Nephron progenitor cell (in vitro differentiated cells): ENCODE measurements around the gene ACTMAP.
"Not testable (repeated sequence)": the region's sequence is repeated elsewhere in the genome, so short reads cannot be mapped to it uniquely, and the experiment has no call there.

Experiments
- DNase-seq: peaks from one replicate; pipeline ENCODE4 v3.0.0; 2021
- H3K27ac Mint-ChIP-seq: 2 replicates; pipeline ENCODE4 v1.8.0; 2021; ENCODE audit warnings: mild to moderate bottlenecking, moderate library complexity, mixed read lengths
- H3K27me3 Mint-ChIP-seq: 2 replicates; pipeline ENCODE4 v1.8.0; 2021; ENCODE audit warnings: mild to moderate bottlenecking, low read depth, mixed read lengths; ENCODE audit not compliant: poor library complexity
- H3K36me3 Mint-ChIP-seq: 2 replicates; pipeline ENCODE4 v1.8.0; 2021; ENCODE audit warnings: low read depth, mixed read lengths
- H3K4me1 Mint-ChIP-seq: 2 replicates; pipeline ENCODE4 v1.8.0; 2021; ENCODE audit warnings: mixed read lengths
- H3K4me3 Mint-ChIP-seq: 2 replicates; pipeline ENCODE4 v1.8.0; 2021; ENCODE audit warnings: mild to moderate bottlenecking, moderate library complexity, mixed read lengths
- H3K9me3 Mint-ChIP-seq: 2 replicates; pipeline ENCODE4 v1.8.0; 2021; ENCODE audit warnings: mild to moderate bottlenecking, moderate library complexity, mixed read lengths
- TF ChIP-seq, protein P1 (sequence below): fragments of 200-600 bp; sonication (generic); IDR thresholded peaks from 2 replicates; pipeline ENCODE4 v1.5.0; 2021; ENCODE audit warnings: antibody characterized with exemption

The ACTMAP gene

DNA sequence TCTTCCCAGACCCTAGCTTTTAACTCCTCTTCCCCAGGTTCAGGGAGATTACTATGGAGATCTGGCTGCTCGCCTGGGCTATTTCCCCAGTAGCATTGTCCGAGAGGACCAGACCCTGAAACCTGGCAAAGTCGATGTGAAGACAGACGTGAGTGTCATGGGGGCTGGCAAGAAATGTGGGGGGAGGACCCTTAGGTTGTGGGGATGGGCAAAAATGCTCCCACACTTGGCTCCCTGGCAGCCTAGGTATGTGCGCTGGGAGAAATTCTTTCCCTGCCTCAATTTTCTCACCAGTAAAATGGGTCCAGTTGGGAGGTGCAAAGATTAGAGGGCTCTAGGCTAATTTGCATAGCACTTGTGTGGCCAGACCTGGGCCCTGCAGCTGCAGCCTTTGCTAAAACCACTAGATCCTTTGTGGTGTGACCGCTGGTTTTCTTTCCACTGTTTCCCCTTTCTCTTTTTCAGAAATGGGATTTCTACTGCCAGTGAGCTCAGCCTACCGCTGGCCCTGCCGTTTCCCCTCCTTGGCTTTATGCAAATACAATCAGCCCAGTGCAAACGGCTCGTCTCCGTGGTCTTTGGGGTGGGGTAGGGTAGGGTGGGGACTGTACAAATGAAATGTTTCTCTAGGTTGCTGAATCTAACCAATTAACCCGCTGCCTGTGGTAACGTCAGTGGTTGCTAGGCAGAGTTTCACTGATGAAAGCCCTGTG is 26.8 kb upstream of the ACTMAP start:
- Mint-ChIP-seq H3K36me3 (peaks cover 1% of the 10 kb centered on the region), H3K9me3 (no peaks in the 10 kb centered on the region), H3K4me1 (peaks cover 25% of the 10 kb centered on the region), H3K27ac (peak overlapping the region; percentile 100), H3K27me3 (peaks cover 2% of the 10 kb centered on the region), H3K4me3 (peak overlapping the region; percentile 88)
- TF ChIP-seq, protein P1, sequence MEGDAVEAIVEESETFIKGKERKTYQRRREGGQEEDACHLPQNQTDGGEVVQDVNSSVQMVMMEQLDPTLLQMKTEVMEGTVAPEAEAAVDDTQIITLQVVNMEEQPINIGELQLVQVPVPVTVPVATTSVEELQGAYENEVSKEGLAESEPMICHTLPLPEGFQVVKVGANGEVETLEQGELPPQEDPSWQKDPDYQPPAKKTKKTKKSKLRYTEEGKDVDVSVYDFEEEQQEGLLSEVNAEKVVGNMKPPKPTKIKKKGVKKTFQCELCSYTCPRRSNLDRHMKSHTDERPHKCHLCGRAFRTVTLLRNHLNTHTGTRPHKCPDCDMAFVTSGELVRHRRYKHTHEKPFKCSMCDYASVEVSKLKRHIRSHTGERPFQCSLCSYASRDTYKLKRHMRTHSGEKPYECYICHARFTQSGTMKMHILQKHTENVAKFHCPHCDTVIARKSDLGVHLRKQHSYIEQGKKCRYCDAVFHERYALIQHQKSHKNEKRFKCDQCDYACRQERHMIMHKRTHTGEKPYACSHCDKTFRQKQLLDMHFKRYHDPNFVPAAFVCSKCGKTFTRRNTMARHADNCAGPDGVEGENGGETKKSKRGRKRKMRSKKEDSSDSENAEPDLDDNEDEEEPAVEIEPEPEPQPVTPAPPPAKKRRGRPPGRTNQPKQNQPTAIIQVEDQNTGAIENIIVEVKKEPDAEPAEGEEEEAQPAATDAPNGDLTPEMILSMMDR = no peak
- DNase-seq = peak; percentile 89

DNA sequence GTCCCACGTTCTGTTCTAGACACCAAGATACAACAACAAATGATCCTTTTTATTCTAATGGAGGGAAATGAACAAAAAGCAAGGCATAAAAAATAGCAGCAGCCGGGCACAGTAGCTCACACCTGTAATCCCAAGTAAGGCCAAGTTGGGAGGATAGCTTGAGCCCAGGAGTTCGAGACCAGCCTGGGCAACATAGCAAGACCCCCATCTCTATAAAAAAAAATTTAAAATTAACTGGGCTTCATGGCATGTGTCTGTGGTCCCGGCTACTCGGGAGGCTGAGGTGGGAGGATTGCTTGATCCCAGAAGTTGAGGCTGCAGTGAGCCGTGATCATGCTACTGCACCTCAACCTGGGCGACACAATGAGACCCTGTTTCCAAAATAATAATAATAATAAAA is 26.1 kb upstream of the ACTMAP start:
- Mint-ChIP-seq H3K4me3 (peak overlapping the region; percentile 88), H3K36me3 (peaks cover 8% of the 10 kb centered on the region), H3K27me3 (peaks cover 2% of the 10 kb centered on the region), H3K9me3 (no peaks in the 10 kb centered on the region), H3K4me1 (peaks cover 24% of the 10 kb centered on the region), H3K27ac (no peak overlapping the region)
- TF ChIP-seq, protein P1 = no peak
- DNase-seq = no peak

DNA sequence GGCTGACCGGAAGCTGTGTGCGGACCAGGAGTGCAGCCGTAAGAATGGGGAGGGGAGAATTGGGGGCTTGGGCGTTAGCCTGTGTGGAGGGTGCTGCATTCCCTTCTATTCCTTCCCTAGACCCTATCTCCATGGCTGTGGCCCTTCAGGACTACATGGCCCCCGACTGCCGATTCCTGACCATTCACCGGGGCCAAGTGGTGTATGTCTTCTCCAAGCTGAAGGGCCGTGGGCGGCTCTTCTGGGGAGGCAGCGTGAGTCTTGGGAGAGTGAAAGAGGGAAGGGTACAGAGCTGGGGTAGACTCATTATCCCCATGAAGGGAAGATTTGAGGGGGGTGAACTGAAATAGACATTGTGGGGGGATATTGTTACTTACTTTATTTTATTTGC is 25.4 kb upstream of the ACTMAP start:
- H3K36me3 Mint-ChIP-seq = peaks cover 16% of the 10 kb centered on the region
- peaks cover 24% of the 10 kb centered on the region for H3K4me1 Mint-ChIP-seq
- peaks cover 2% of the 10 kb centered on the region for H3K27me3 Mint-ChIP-seq
- peak overlapping the region; percentile 65 for H3K4me3 Mint-ChIP-seq
- TF ChIP-seq, protein P1 = no peak
- H3K27ac Mint-ChIP-seq = no peak overlapping the region
- H3K9me3 Mint-ChIP-seq = no peaks in the 10 kb centered on the region
- DNase-seq = no peak

DNA sequence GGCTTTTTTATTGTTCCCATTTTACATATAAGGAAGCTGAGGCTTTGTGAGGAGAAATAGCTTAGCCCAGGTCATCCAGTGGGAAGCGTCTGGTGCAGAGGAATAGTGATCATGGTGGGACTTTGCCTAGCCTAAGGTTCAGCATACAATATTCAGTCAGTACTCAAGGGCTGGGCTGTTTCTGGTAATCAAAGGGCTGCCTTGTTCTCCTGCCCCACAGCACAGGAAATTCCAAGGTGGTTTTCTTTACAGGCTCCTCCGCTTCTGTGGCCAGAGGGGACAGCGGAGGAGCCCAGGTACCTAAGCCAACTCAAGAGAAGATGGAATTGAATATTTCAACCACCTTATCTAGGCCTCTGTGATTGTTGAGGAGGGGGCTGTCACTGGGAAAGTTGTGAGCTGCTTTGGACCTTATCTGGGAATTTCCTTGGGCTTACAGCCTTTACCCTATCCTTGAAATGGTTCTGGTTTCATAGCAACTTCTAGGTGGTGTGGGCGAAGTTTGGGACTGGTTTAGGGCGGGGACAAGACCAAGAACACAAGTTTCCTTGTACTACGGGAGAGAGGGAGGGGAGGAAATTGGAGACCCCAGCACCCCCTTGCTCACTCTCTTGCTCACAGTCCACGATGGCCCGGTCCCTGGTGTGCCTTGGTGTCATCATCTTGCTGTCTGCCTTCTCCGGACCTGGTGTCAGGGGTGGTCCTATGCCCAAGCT is 24.8 kb upstream of the ACTMAP start, which contains the start of gene MIA:
MIA (plus strand) TSS at position 606 of the 716 bp plus-strand sequence; CDS start at position 628, 22 bp downstream.
- Mint-ChIP-seq H3K4me1 (peaks cover 23% of the 10 kb centered on the region), H3K9me3 (no peaks in the 10 kb centered on the region), H3K36me3 (peaks cover 19% of the 10 kb centered on the region), H3K27me3 (peaks cover 2% of the 10 kb centered on the region), H3K4me3 (peak within 1 kb of the TSS; percentile 65), H3K27ac (peak within 1 kb of the TSS; percentile 82)
- DNase-seq = no peak
- TF ChIP-seq, protein P1 = no peak

DNA sequence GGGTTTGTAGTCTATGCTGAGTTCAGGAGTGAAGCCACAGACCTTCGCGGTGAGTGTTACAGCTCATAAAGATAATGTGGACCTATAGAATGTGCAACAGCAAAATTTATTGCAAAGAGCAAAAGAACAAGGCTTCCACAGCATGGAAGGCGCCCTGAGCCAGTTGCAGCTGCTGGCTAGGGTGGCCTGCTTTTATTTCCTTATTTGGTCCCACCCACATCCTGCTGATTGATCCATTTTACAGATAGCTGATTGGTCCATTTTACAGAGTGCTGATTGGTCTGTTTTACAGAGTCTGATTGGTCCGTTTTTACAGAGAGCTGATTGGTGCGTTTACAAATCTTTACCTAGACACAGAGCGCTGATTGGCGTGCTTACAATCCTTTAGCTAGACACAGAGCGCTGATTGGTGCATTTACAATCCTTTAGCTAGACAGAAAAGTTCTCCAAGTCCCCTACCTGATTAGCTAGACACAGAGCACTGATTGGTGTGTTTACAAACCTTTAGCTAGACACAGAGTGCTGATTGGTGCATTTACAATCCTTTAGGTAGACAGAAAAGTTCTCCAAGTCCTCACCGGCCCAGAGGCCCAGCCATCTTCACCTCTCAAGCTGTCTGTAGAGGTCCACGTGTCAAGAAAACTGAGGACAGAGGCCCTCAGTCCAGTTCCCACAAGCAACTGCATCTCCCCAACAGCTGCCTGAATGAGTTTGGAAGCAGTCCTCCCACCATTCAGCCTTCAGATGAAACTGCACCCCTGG is 21.0 kb upstream of the ACTMAP start:
- H3K27me3 Mint-ChIP-seq, H3K4me3 Mint-ChIP-seq, DNase-seq, H3K9me3 Mint-ChIP-seq, H3K4me1 Mint-ChIP-seq: not testable (repeated sequence)
- H3K36me3 Mint-ChIP-seq = peaks cover 32% of the 10 kb centered on the region
- peak overlapping the region; percentile 83 for H3K27ac Mint-ChIP-seq

DNA sequence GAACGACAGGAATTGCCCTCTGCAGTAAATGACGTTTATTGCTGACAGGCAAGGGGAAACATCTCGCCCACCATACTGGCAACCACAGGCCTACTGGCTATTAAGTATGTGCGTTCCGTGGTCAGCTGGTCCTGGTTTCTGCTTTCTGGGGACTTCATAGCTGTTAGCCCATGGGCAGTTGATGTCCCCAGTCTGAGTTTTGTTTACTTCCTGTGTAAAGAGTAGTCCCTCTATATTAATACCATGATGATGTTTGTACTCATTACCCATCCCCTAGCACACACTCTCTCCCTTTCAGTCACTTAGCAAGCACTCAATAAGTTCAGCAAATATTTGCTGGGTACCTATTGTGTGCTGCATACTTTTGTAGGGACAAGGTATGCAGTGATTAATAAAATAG is 18.6 kb upstream of the ACTMAP start:
- Mint-ChIP-seq H3K9me3 (no peaks in the 10 kb centered on the region), H3K4me1 (no peaks in the 10 kb centered on the region), H3K27me3 (no peaks in the 10 kb centered on the region), H3K36me3 (peaks cover 55% of the 10 kb centered on the region), H3K4me3 (no peak overlapping the region), H3K27ac (peak overlapping the region; percentile 39)
- DNase-seq = no peak
- TF ChIP-seq, protein P1 = no peak

DNA sequence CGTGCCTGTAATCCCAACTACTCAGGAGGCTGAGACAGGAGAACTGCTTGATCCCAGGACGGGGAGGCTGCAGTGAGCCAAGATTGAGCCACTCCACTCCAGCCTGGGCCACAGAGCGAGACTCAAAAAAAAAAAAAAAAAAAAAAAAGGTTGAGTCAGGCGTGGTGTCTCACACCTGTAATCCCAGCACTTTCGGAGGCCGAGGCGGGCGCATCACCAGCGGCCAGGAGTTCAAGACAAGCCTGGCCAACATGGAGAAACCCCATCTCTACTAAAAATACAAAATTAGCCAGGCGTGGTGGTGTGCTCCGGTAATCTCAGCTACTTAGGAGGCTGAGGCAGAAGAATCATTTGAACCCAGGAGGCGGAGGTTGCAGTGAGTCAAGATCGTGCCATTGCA is 16.1 kb upstream of the ACTMAP start:
- not testable (repeated sequence) for H3K9me3 Mint-ChIP-seq, H3K4me1 Mint-ChIP-seq, H3K27me3 Mint-ChIP-seq, H3K4me3 Mint-ChIP-seq, DNase-seq
- Mint-ChIP-seq H3K27ac (peak overlapping the region; percentile 78), H3K36me3 (peaks cover 71% of the 10 kb centered on the region)
